RPMI8226 (cell line): ENCODE measurements around the gene CSAD.
"Not testable (repeated sequence)": the region's sequence is repeated elsewhere in the genome, so short reads cannot be mapped to it uniquely, and the experiment has no call there.

Source experiments
- DNase-seq: peaks from one replicate; pipeline ENCODE4 v3.0.0-alpha.2; 2015

Gene CSAD

DNA sequence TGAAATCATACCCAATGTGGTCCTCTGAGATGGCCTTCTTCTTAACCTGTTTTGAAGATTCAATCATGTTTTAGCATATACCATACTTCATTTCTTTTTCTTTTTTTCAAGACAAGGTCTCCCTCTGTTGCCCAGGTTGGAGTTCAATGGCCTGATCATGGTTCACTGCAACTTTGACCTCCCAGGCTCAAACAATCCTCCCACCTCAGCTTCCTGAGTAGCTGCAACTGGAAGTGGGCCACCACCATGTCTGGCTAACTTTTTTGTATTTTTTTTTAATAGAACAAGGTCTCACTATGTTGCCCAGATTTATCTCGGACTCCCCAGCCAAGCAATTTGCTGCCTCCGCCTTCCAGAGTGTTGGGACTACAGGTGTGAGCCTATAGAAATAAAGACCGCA lies 47.0 kb downstream of the CSAD start:
- no peak for DNase-seq

DNA sequence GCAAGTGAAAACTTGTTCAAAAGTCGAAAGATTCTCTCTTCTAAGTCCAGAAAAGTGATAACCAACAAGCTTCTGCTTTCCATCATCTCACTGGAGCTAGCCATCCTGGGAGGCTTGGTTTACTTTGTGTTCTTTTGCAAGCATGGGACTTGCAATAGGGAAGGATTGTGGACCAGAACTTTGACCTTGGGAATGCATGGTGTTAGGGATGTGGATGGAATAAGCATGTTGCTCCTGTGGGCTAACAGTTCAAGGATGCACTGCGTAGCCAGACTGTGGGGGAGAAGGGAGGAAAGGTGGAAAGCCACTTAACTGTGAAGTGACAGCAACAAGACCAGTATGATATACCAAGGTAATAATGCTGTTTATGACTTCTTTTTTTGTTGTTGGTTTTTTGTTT lies 48.9 kb downstream of the CSAD start:
- no peak for DNase-seq

DNA sequence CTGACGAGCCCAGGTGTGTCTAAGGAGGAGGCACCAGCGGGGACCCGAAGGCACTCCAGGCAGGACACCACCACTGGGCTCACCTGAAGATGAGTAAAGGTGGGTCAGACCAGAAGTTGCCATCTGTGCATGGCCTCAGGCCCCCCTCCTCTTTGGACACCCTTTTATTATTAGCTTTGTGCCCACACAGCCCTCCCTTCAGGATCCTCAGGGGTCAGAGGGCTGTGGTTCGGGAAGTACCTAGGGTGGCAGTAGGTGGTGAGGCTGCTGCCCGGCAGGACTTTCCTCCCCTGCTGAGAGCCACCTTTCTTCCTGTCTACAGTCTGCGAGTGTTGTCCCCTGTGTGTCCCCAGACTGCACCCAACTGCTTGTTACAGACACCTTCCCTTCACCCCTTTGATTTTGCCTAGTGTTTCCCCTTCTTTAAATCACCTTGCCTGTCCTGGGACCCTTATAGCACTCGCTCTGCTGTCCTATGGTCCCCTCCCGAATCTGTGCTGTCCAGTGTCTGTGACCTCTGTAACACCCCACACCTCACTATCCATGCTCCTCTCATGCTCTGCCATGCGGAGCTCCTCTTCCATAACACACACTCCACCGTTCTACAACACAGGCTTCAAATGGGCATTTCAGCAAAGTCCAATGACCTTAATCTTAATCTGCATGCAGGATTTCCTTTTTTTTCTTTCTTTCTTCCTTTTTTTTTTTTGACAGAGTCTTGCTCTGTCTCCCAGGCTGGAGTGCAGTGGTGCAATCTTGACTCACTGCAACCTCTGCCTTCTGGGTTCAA lies 51.8 kb downstream of the CSAD start:
- no peak for DNase-seq

DNA sequence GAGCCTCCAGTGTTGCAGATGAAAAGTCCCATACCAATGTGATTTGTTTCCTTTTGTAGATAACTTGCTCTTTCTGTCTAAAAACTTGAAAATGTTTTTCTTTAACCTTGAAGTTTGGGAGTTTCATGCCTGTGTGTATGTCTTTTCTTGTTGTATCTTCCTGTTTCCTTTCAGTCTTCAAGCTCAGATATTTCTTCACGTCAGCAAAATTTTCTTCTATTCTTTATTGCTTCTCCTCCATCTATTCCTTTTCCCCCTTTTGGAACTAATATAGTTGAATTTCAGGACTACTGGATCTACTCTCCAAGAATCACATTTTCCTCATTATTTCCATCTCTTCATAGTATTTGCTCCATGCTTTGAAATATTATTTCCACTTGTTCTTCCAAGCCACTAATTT lies 53.6 kb downstream of the CSAD start:
- DNase-seq: no peak

DNA sequence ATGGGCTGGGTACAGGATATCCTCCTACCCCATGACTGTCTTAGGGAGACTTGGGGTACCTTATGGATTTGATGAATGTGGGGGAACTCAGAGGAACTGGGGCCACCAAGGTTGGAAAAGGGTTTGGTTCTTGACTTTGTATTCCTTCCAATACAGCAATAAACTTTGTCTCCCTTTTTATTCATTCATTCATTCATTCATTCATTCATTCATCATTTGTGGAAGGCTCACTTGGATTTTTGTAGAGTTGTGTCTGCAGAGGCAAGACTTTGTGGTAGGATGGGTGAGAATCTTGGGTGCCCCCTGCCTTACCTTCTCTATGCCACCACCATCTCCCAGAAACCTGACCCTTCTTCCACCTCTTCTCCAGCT lies 56.4 kb downstream of the CSAD start:
- DNase-seq: no peak

DNA sequence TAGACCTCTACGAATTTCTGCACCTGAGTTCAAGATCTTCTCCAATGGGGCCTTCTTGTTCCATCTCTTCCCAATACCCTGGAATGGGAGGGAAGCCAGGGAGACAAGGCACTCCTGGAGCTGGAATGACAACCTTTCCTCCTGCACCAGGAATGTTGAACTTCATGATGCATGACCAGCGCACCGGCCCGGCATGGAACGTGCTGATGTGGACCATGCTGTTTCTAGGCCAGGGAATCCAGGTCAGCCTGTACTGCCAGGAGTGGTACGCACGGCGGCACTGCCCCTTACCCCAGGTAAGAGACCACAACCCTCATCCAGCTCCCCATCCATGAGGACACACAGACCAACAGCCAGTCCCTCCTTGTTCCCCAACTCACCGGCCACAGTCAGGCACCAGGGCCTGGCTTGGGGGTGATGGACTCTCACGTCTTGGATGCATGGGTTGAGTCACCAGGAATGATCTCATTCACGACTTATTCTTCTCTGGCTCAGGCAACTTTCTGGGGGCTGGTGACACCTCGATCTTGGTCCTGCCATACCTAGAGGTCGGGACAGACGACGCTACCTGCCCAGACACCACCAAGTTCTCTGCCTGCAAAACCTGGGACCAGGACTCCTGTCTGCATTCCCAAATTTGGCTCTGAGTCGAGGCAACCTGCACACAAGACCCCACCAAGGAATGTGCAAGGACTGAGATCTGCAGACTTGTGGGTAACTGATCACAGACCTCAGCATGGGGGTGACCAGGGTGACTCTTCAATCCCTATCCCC lies 57.0 kb downstream of the CSAD start:
- DNase-seq: no peak

DNA sequence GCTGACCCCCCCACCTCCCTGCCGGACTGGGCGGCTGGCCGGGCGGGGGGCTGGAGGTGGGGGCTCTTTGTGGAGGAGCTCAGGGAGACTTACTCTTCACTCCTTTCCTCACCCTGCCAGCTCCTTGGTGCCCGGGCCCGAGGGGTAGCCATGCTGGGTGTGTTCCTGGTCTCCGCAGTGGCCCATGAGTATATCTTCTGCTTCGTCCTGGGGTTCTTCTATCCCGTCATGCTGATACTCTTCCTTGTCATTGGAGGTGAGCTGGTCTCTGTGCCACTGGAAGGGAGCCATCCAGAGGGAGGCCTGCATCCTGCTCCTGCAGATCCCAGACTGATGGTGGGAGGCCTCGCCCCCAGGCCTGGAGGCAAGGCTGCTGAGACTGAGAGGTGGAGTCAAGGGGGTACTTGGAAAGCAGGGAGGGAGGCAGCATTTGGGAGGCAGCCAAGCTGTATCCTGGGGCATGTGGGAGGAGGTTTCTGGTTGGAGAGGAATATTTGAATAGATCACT lies 57.7 kb downstream of the CSAD start:
- DNase-seq: no peak

DNA sequence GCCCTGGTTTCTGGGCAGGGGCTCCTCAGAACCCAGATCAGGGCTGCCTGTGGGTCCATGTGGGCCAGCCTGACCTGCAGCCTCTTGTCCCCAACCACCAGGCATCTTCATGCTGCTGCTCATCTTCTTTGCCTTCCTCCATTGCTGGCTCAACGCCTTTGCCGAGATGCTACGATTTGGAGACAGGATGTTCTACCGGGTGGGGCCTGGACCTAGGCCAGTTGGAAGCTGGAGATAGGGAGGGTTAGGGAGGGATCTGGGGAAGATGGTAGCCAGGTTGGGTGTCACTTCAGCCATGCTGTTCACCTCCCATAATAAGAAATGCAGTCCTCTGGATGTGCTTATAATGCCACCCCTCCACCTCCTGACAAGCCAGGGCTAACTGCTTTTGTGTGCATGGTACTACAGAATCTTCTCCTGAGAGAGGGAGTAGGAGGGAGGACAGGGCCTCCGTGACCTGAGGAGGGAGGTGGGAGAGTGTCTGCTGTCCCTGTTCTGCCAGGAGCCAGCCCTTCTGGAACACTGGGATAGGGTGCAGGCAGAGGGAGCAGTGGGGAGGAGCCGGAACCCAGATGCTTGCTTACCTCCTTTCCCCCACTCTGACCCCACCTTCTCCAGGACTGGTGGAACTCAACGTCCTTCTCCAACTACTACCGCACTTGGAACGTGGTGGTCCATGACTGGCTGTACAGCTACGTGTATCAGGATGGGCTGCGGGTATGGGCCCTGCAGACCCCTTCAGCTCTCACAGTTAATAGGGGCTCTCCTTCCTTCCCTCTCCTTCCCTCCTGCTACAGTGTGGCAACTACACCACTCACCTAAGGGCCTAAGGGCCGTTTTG lies 59.8 kb downstream of the CSAD start:
- DNase-seq: no peak

DNA sequence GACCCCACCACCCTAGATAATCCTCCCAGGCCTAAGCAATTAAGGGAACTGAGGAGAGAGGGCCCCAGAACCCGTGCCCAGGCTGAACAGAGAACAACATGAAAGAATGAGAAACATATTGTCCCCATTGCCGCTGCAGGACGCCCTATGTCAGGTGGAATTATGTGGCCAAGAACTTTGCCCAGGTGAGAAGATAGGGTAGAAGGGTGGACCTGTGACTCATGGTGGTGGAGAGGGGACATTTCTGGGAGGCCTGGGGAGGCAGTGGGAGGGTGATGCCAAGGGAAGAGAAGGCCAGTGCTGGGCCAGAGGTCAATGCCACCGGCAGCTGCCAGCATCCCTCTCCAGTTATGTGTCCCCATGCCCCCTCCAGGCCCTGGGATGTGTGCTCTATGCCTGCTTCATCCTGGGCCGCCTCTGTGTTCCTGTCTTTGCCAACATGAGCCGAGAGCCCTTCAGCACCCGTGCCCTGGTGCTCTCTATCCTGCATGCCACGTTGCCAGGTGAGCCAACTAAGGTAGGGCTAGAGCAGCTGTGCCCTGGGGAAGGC lies 61.9 kb downstream of the CSAD start:
- no peak for DNase-seq

DNA sequence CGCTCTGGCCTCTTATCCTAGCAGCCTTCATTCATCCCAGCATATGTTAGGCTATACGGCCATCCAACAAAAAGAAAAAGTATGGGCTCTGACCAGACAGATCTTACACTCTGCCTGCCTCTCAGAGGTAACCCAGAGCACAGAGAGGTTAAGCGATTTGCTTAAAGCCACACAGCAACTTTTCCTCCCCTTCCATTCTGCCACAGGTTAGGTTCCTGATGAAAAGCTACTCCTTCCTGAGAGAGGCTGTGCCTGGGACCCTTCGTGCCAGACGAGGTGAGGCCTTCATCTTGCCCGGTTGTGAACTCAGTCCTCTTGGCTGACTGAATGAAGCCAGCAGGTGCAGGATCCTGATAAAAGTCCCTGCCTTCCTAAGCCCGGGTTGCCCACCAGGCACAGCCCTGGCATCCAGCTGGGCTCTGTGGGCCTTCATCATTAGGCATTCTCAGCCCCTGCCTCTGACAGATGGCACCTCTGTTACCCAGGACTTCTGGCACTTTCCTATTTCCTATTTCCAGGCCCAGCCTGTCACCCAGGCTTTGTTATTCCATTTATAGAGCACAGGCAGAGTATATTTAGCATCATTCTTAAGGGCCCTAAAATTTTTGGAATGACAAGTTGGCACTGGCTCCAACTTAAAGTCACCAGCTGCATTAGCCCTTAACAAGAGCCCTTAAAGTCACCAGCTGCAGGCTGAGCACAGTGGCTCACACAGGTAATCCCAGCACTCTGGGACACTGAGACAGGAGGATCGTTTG lies 64.7 kb downstream of the CSAD start:
- no peak for DNase-seq

DNA sequence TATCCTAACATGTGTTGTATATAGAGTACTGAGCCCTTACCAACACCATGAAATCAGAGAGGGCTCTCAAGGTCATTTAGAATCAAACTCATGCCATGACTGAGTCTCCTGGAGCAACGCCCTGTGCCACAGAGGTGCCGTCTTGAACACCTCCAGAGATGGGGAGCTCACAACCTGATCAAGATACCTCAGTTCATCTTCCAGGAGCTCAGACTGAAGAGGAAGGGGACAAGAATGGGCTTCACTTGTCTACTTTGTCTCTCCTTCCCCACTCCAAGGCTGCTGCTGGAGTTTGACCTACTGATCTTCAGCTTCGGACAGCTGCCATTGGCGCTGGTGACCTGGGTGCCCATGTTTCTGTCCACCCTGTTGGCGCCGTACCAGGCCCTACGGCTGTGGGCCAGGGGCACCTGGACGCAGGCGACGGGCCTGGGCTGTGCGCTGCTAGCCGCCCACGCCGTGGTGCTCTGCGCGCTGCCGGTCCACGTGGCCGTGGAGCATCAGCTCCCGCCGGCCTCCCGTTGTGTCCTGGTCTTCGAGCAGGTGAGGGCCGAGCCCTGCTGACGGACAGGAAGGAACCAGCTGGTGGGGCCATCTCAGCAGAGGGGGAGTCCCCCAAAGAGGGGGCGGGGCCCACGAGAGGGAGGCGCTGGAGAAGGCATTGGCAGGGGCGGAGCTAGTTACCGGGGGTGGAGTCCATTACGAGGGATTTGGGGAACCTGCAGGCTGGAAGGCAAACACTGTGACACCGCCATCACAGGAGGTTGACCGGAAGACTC lies 65.4 kb downstream of the CSAD start:
- DNase-seq: no peak

DNA sequence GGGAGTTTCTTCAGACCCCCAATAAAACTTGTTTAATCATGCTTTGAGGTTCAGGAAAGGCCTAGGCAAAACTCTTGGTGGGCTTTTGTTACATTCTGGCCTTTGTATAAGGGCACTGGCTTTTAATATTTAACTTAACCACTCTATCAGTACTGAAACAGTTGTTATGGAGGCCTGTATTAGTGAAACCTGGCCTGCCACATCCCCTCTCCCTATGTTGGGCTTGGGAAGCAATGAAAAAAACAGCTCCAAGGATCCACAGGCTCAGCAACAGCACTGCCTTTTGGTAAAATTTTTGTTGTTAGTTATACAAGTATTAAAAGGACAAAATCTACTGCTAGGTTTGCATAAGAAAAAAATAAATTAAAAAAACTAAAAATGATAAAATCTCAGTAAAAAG lies 66.8 kb downstream of the CSAD start:
- no peak for DNase-seq

DNA sequence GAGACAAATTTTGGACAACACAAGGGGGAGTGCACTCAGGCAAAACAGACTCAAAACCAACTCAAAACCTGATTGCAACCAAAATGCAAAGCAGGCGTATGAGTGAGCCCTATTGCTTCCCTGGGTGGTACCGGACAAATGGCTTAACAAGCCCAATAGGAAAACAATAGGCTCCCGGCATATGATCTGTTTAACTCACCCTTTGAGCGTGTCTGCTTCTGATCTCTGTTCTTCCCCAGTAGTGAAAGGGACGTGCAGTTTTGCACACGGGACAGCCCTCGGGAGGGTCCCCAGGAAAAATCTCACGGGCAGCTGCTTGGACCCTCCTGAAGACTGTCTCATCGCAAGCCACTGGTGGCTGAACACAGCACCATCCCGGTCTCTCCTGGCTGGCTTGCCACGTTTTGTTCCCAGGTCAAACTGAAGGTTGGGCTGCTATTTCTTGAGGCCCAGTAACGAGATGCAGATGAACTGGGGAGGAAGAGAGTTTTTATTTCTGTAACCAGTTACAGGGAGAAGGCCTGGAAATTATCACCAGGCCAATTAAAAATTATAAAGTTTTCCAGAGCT lies 67.5 kb downstream of the CSAD start:
- no peak for DNase-seq

DNA sequence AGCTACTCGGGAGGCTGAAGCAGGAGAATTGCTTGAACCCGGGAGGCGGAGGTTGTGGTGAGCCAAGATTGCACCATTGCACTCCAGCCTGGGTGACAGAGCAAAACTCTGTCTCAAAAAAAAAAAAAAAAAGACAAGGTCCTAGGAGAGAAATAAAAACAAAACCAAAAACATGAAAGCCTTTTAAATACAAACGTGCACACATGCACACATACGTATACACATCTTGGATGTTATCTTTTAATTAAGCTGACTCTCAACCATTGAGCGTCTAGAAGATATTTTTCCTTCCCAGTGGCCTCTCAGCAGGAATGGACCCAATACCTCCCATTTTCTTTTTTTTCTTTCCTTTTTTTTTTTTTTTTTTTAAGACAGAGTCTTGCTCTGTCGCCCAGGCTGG lies 68.3 kb downstream of the CSAD start:
- not testable (repeated sequence) for DNase-seq
